H1 (cell line): ENCODE results near the gene UQCRFS1. TPM values are rescaled to one million over a fixed set of nuclear protein-coding genes. Genes with fewer than 3 reads are reported as not detected.

Source experiments
- CTCF ChIA-PET: fragments of 300-600 bp; sonication (Branson Sonifier 250); formaldehyde crosslinking; loops from one replicate; lab custom pipeline; 2021; ENCODE audit not compliant: partially characterized antibody; lab: Charles Lee
- POLR2A ChIA-PET: fragments of 300-600 bp; sonication (Branson Sonifier 250); formaldehyde crosslinking; loops from one replicate; lab custom pipeline; 2021; ENCODE audit warnings: inconsistent platforms; ENCODE audit not compliant: partially characterized antibody; lab: Charles Lee
- DNase-seq, 2 experiments: peaks; one replicate each; pipeline versions ENCODE4 v3.0.0 to v3.0.0-alpha.2; 2010 to 2022; ENCODE audit warnings: low spot score in 2 of 2, low read depth in 1 of 2, mixed read lengths in 1 of 2
- FAIRE-seq: peaks from 2 replicates; lab custom pipeline; 2011; peaks lifted over from hg19 to GRCh38; lab: Jason Lieb, UNC
- H2AFZ ChIP-seq: 2 replicates; pipeline ENCODE4 v1.8.1; 2012; ENCODE audit warnings: low read length, inconsistent platforms
- H2AK5ac ChIP-seq: 2 replicates; pipeline ENCODE4 v1.6.1; 2013; ENCODE audit warnings: low read depth, low read length
- H2BK120ac ChIP-seq: replicated peaks from 2 replicates; pipeline ENCODE3; 2013; ENCODE audit warnings: low read depth, low read length, inconsistent platforms
- H2BK12ac ChIP-seq: 2 replicates; pipeline ENCODE4 v1.6.1; 2013; ENCODE audit warnings: low read depth, low read length
- H2BK15ac ChIP-seq: 2 replicates; pipeline ENCODE4 v1.6.1; 2013; ENCODE audit warnings: low read length
- H2BK20ac ChIP-seq: 2 replicates; pipeline ENCODE4 v1.6.1; 2013; ENCODE audit warnings: low read length
- H2BK5ac ChIP-seq: 2 replicates; pipeline ENCODE4 v1.6.1; 2013; ENCODE audit warnings: low read depth, low read length
- H3K14ac ChIP-seq: 2 replicates; pipeline ENCODE4 v1.6.1; 2013; ENCODE audit warnings: inconsistent platforms; ENCODE audit not compliant: insufficient read length
- H3K18ac ChIP-seq: 2 replicates; pipeline ENCODE4 v1.6.1; 2013; ENCODE audit warnings: low read length; ENCODE audit errors: extremely low read depth
- H3K23ac ChIP-seq: 2 replicates; pipeline ENCODE4 v1.6.1; 2013; ENCODE audit warnings: inconsistent platforms; ENCODE audit not compliant: insufficient read length
- H3K23me2 ChIP-seq: 2 replicates; pipeline ENCODE4 v1.6.1; 2013; ENCODE audit warnings: low read depth, low read length
- H3K27ac ChIP-seq: 2 replicates; pipeline ENCODE4 v1.6.1; 2011; ENCODE audit warnings: low read depth, low read length, inconsistent platforms
- H3K27me3 ChIP-seq, 4 experiments: replicated peaks in 1 of 4; 1 replicate in 1 of 4; 2 replicates in 3 of 4; pipeline versions ENCODE4 v1.6.1 to v1.8.1; 2011 to 2013; ENCODE audit warnings: low read length in 3 of 4, mild to moderate bottlenecking in 3 of 4, inconsistent platforms in 2 of 4, mixed read lengths in 2 of 4, moderate library complexity in 1 of 4; ENCODE audit not compliant: control insufficient read depth in 3 of 4, insufficient read depth in 3 of 4; ENCODE audit errors: extremely low read depth in 1 of 4
- H3K36me3 ChIP-seq, 4 experiments: 2 replicates each; pipeline versions ENCODE4 v1.6.1 to v1.8.1; 2011 to 2013; ENCODE audit warnings: mild to moderate bottlenecking in 4 of 4, low read length in 3 of 4, moderate library complexity in 2 of 4, control low read depth in 1 of 4, inconsistent platforms in 1 of 4; ENCODE audit not compliant: insufficient read depth in 4 of 4, control insufficient read depth in 2 of 4
- H3K4ac ChIP-seq: replicated peaks from 2 replicates; pipeline ENCODE3; 2013; ENCODE audit warnings: low read length, low read depth, mixed read lengths, inconsistent platforms; ENCODE audit not compliant: insufficient read length
- H3K4me1 ChIP-seq, 4 experiments: replicated peaks in 1 of 4; 1 replicate in 1 of 4; 2 replicates in 3 of 4; pipeline versions ENCODE4 v1.6.1 to v1.8.1; 2011 to 2013; ENCODE audit warnings: low read length in 3 of 4, inconsistent platforms in 2 of 4, mixed read lengths in 1 of 4; ENCODE audit not compliant: insufficient read depth in 4 of 4, control insufficient read depth in 3 of 4
- H3K4me2 ChIP-seq, 2 experiments: 2 replicates each; pipeline versions ENCODE4 v1.6.1 to v1.8.1; 2011 to 2013; ENCODE audit warnings: low read depth in 2 of 2, low read length in 2 of 2, control low read depth in 1 of 2, inconsistent platforms in 1 of 2, mild to moderate bottlenecking in 1 of 2; ENCODE audit not compliant: insufficient read depth in 1 of 2
- H3K4me3 ChIP-seq, 4 experiments: fragments of 200-600, 300-600 bp in 1 of 4; sonication (generic), shearing (Covaris generic), sonication (Bioruptor Twin) in 1 of 4; 2 replicates each; pipeline versions ENCODE4 v1.5.1 to v1.8.1; 2011 to 2016; ENCODE audit warnings: low read length in 4 of 4, low read depth in 3 of 4, control low read depth in 2 of 4, inconsistent platforms in 2 of 4, mild to moderate bottlenecking in 2 of 4, mixed read lengths in 1 of 4, moderate library complexity in 1 of 4; ENCODE audit not compliant: insufficient read depth in 2 of 4; ENCODE audit errors: extremely low read depth in 1 of 4
- H3K56ac ChIP-seq: replicated peaks from 2 replicates; pipeline ENCODE3; 2013; ENCODE audit warnings: low read depth, mild to moderate bottlenecking, mixed read lengths, low read length, inconsistent platforms; ENCODE audit not compliant: insufficient read length
- H3K79me1 ChIP-seq: 2 replicates; pipeline ENCODE4 v1.6.1; 2013; ENCODE audit warnings: low read depth, low read length, control low read depth
- H3K79me2 ChIP-seq, 2 experiments: 2 replicates each; pipeline versions ENCODE4 v1.6.1 to v1.8.1; 2012 to 2013; ENCODE audit warnings: low read length in 2 of 2, mild to moderate bottlenecking in 2 of 2, inconsistent platforms in 1 of 2; ENCODE audit not compliant: insufficient read depth in 2 of 2, control insufficient read depth in 1 of 2
- H3K9ac ChIP-seq, 4 experiments: replicated peaks in 1 of 4; 1 replicate in 1 of 4; 2 replicates in 3 of 4; pipeline versions ENCODE4 v1.6.1 to v1.8.1; 2011 to 2013; ENCODE audit warnings: low read depth in 3 of 4, low read length in 3 of 4, control low read depth in 2 of 4, mild to moderate bottlenecking in 2 of 4, moderate library complexity in 2 of 4, inconsistent platforms in 1 of 4; ENCODE audit errors: extremely low read depth in 1 of 4
- H3K9me3 ChIP-seq, 2 experiments: 2 replicates each; pipeline versions ENCODE4 v1.6.1 to v1.8.1; 2012 to 2013; ENCODE audit warnings: mild to moderate bottlenecking in 2 of 2, moderate library complexity in 2 of 2, control low read depth in 1 of 2, inconsistent platforms in 1 of 2, low read depth in 1 of 2, low read length in 1 of 2, mixed read lengths in 1 of 2; ENCODE audit not compliant: insufficient read depth in 2 of 2
- H4K20me1 ChIP-seq, 2 experiments: replicated peaks in 1 of 2; 2 replicates each; pipeline versions ENCODE3 to v1.8.1; 2011 to 2013; ENCODE audit warnings: inconsistent platforms in 2 of 2, low read length in 2 of 2, mild to moderate bottlenecking in 1 of 2; ENCODE audit not compliant: insufficient read depth in 2 of 2, control insufficient read depth in 1 of 2
- H4K5ac ChIP-seq: 2 replicates; pipeline ENCODE4 v1.6.1; 2013; ENCODE audit warnings: low read length, low read depth, mixed read lengths, inconsistent platforms; ENCODE audit not compliant: insufficient read length
- H4K8ac ChIP-seq: 2 replicates; pipeline ENCODE4 v1.8.0; 2013; ENCODE audit warnings: mild to moderate bottlenecking, moderate library complexity, low read length, inconsistent platforms; ENCODE audit not compliant: insufficient read depth; ENCODE audit errors: extremely low read depth
- H4K91ac ChIP-seq: replicated peaks from 2 replicates; pipeline ENCODE3; 2013; ENCODE audit warnings: low read length, mixed read lengths, inconsistent platforms; ENCODE audit not compliant: insufficient read length
- ATF3 ChIP-seq: IDR thresholded peaks from 2 replicates; pipeline ENCODE4 v1.6.1; 2011; ENCODE audit warnings: low read depth, mild to moderate bottlenecking, low read length; ENCODE audit not compliant: insufficient read depth
- CTCF ChIP-seq, 3 experiments: IDR thresholded peaks; 1 replicate in 2 of 3; 2 replicates in 1 of 3; pipeline versions ENCODE4 v1.5.1 to v1.6.1; 2011; ENCODE audit warnings: low read length in 3 of 3, mild to moderate bottlenecking in 3 of 3, inconsistent platforms in 2 of 3, low read depth in 1 of 3, moderate library complexity in 1 of 3; ENCODE audit not compliant: insufficient read depth in 1 of 3; ENCODE audit errors: control extremely low read depth in 1 of 3
- KDM5A ChIP-seq: fragments of 200-600 bp; IDR thresholded peaks from 2 replicates; pipeline ENCODE4 v1.7.1; 2012; ENCODE audit warnings: mild to moderate bottlenecking, low read length, inconsistent platforms, mixed read lengths
- WGBS, 2 experiments: shearing (Covaris generic) in 1 of 2; methylation state at CpG; one replicate each; pipeline versions ENCODE4 v1.1.6 to v1.1.7; 2013 to 2015; ENCODE audit warnings: low lambda C conversion rate in 2 of 2, mixed read lengths in 2 of 2, inconsistent platforms in 1 of 2, low coverage in 1 of 2, missing lambda C conversion rate in 1 of 2; ENCODE audit not compliant: insufficient replicate concordance in 2 of 2, insufficient coverage in 1 of 2, insufficient read length in 1 of 2; ENCODE audit errors: extremely low coverage in 1 of 2, missing lambda C conversion rate in 1 of 2; 5-methylcytosine and 5-hydroxymethylcytosine counted together
- polyA plus RNA-seq, 7 experiments: library from polyadenylated mRNA; depleted of rRNA in 3 of 7; stranded (reverse) in 5 of 7; unstranded in 2 of 7; fragments of >200 nt in 5 of 7; fragments of 200-250 nt in 2 of 7; gene quantifications; 1 replicate in 5 of 7; 2 replicates in 1 of 7; 4 replicates in 1 of 7; pipeline versions ENCODE4 v1.2.1 to v1.2.3, GENCODE V29; 2011 to 2013; ENCODE audit warnings: missing spikeins in 2 of 7, mixed read lengths in 2 of 7
- total RNA-seq: library from RNA; stranded (reverse); fragmentation: NEBNext Ultra II Directional; extraction: Animal tissue kit (Norgen Biotek cat#: 25700); gene quantifications from 2 replicates; pipeline ENCODE4 v1.2.1, GENCODE V29; 2021

The UQCRFS1 gene
- total and polyA plus RNA-seq, 2 of the 8 experiments (the other 6 are each of a cell fraction or from before 2014, with no cell fraction given), result 52.4 to 59.1 TPM

GRCh38 chr19:29201855-29202254 is 11.1 kb downstream of the UQCRFS1 start:
- H3K4ac ChIP-seq, result no peak overlapping the region
- no peak overlapping the region for H3K4me3 ChIP-seq
- no peak overlapping the region for H4K91ac ChIP-seq
- no peak overlapping the region for H2AK5ac ChIP-seq
- no peak overlapping the region for H2BK120ac ChIP-seq
- H4K8ac ChIP-seq, result no peak overlapping the region
- TF ChIP-seq CTCF (IDR thresholded peaks at IDR 0.05; ENCODE audit: control extremely low read depth in 1 of 3, insufficient read depth in 1 of 3, low read depth in 1 of 3, low read length in 3 of 3) (peak in 1 of 3 experiments; percentile 13; a peak in 1 of 4 replicates), KDM5A (no peak), ATF3 (no peak)
- H4K20me1 ChIP-seq, result peaks cover 2 to 14% of the 10 kb centered on the region in 2 experiments
- no peak overlapping the region for H2BK20ac ChIP-seq
- no peaks in the 10 kb centered on the region for H3K27me3 ChIP-seq
- H2BK12ac ChIP-seq, result no peak overlapping the region
- DNase-seq (no peak), FAIRE-seq (no peak)
- H3K79me2 ChIP-seq, result peaks cover 0 to 11% of the 10 kb centered on the region in 2 experiments; a peak in 2 of 4 replicates
- no peak overlapping the region for H2BK5ac ChIP-seq
- H3K36me3 ChIP-seq, result peaks cover 0 to 12% (median 5%) of the 10 kb centered on the region in 4 experiments; a peak in 4 of 8 replicates
- no peaks in the 10 kb centered on the region for H3K23me2 ChIP-seq
- no peak overlapping the region for H3K27ac ChIP-seq
- no peak overlapping the region for H3K18ac ChIP-seq
- no peak overlapping the region for H3K23ac ChIP-seq
- no peak overlapping the region for H3K56ac ChIP-seq
- H3K9ac ChIP-seq, result no peak overlapping the region
- H3K14ac ChIP-seq, result no peak overlapping the region
- H4K5ac ChIP-seq, result no peak overlapping the region
- ChIA-PET POLR2A (interaction anchor here (0.7 kb wide), 1 partner anchor 11 kb away, joined by 3 read pairs; no protein-coding TSS in a partner anchor), CTCF (interaction anchor here (0.7 to 2.5 kb wide), 10 partner anchors 10 to 322 kb away, joined by 3 to 10 read pairs (median 4); no protein-coding TSS in a partner anchor)
- H3K79me1 ChIP-seq, result no peaks in the 10 kb centered on the region; the same call in 1 of the 2 replicates
- no peaks in the 10 kb centered on the region for H3K4me1 ChIP-seq
- no peaks in the 10 kb centered on the region; a peak in 1 of 4 replicates for H3K9me3 ChIP-seq
- no peak overlapping the region for H2BK15ac ChIP-seq
- H2AFZ ChIP-seq, result no peak overlapping the region
- H3K4me2 ChIP-seq, result no peak overlapping the region
- 96% methylated on average over 2 of the region's 2 CpGs; no CpG with 5 or more reads in 1 of the 2 experiments for WGBS, 2 experiments
